ENCODE measurements around the gene SCUBE1. TPM values are rescaled to one million over a fixed set of nuclear protein-coding genes. Genes with fewer than 3 reads are reported as not detected.

The SCUBE1 gene
- total RNA-seq, 1 experiment from 2014 or later = 3.9 TPM

DNA sequence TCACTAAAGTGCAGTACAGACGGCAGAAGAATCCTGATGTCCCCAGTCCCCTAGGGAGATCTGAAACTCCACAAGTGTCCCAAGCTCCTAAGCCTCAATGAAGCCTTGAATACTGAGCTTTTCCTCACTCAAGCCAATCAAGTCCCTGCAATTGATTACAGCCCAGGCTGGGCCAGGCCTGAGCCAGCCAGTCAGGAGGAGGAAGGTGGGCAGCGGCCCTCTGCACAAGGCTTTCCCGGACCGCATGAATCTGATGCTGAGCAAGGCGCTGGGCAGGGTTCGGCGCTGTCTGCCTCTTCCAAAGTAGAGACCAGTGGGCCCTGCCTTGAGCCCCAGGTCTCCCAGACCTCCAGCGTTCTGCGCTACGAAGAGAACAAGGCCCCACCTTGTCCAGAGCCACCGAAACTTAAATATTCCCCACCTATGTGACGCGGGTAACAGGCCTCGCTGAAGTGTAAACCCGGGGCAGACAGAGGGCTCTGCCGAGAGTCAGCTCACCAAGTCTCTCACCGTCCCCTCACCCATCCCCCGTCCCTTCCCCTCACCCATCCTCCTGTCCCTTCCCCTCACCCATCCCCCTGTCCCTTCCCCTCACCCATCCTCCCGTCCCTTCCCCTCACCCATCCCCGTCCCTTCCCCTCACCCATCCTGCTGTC, 63.2 kb downstream of the SCUBE1 start:
- Histone ChIP-seq H4K20me1 (ENCODE audit: insufficient read depth) (no peaks in the 10 kb centered on the region), H3K79me2 (ENCODE audit: insufficient read depth, low read length) (no peaks in the 10 kb centered on the region), H3K27me3 (ENCODE audit: insufficient read depth, low read length) (no peaks in the 10 kb centered on the region), H3K4me3 (replicated peaks in 1 of 2; ENCODE audit: low read depth in 1 of 2, low read length in 2 of 2) (no peak overlapping the region), H3K36me3 (ENCODE audit: control insufficient read depth in 1 of 2, insufficient read depth in 2 of 2, low read length in 2 of 2) (no peaks in the 10 kb centered on the region), H3K4me2 (ENCODE audit: low read length) (no peak overlapping the region), H3K9ac (ENCODE audit: low read length) (no peak overlapping the region), H3K9me2 (ENCODE audit: insufficient read depth) (no peaks in the 10 kb centered on the region), H3K27ac (ENCODE audit: low read depth, low read length) (no peak overlapping the region), H3K4me1 (ENCODE audit: control insufficient read depth in 1 of 2, insufficient read depth in 2 of 2, low read length in 2 of 2) (peaks cover 15 to 28% of the 10 kb centered on the region in 2 experiments), H3K9me3 (ENCODE audit: control insufficient read depth in 1 of 2, insufficient read depth in 1 of 2, low read depth in 1 of 2, low read length in 2 of 2) (no peaks in the 10 kb centered on the region), H2AFZ (ENCODE audit: low read depth, low read length, poor library complexity, severe bottlenecking) (no peak overlapping the region)
- no peak for DNase-seq (ENCODE audit: low read depth, low spot score)
- intact Hi-C loops (cut with micrococcal nuclease) = loop anchor here (10.0 kb wide), 1 partner anchor 1345 kb away; no protein-coding TSS in a partner anchor
- ChIA-PET POLR2A (no interaction called here), CTCF (no interaction called here), RAD21 (ENCODE audit: low non-redundant PET in 1 of 2, low total read pairs in 2 of 2, uncharacterized antibody in 2 of 2, unreplicated experiment in 2 of 2) (no interaction called here)
- BruUV-seq (replicated peaks) = no TSS peak
- no peak for TF ChIP-seq CBX3 (IDR thresholded peaks at IDR 0.05; ENCODE audit: low read depth)
- TF ChIP-seq JUND (IDR thresholded peaks at IDR 0.05) = no peak
- TF ChIP-seq EZH2 (IDR thresholded peaks at IDR 0.05) = no peak
- TF ChIP-seq SRF (IDR thresholded peaks at IDR 0.05; ENCODE audit: low read depth) = no peak
- no peak for TF ChIP-seq EZH2phosphoT487 (IDR thresholded peaks at IDR 0.05; ENCODE audit: borderline replicate concordance)
- TF ChIP-seq POLR2A (IDR thresholded peaks at IDR 0.05; ENCODE audit: borderline replicate concordance, extremely low read depth, insufficient read depth, insufficient read length) = no peak
- no peak for TF ChIP-seq CEBPB (IDR thresholded peaks at IDR 0.05; ENCODE audit: low read depth)
- no peak for TF ChIP-seq ELF1 (IDR thresholded peaks at IDR 0.05; ENCODE audit: borderline replicate concordance, low read depth)
- no peak for ATAC-seq

- H3K4me2 ChIP-seq (ENCODE audit: low read length) = peak overlapping the region; percentile 47
Observed at GRCh38 chr22:43277987-43278601, 65.1 kb downstream of the SCUBE1 start.

More at GRCh38 chr22:43277987-43278601, 65.1 kb downstream of the SCUBE1 start:
- Histone ChIP-seq H3K9me3 (ENCODE audit: control insufficient read depth in 1 of 2, insufficient read depth in 1 of 2, low read depth in 1 of 2, low read length in 2 of 2) (no peaks in the 10 kb centered on the region), H3K27ac (ENCODE audit: low read depth, low read length) (no peak overlapping the region), H3K9ac (ENCODE audit: low read length) (no peak overlapping the region), H3K4me3 (replicated peaks in 1 of 2; ENCODE audit: low read depth in 1 of 2, low read length in 2 of 2) (no peak overlapping the region), H3K27me3 (ENCODE audit: insufficient read depth, low read length) (no peaks in the 10 kb centered on the region), H3K36me3 (ENCODE audit: control insufficient read depth in 1 of 2, insufficient read depth in 2 of 2, low read length in 2 of 2) (no peaks in the 10 kb centered on the region), H2AFZ (ENCODE audit: low read depth, low read length, poor library complexity, severe bottlenecking) (no peak overlapping the region), H3K4me1 (ENCODE audit: control insufficient read depth in 1 of 2, insufficient read depth in 2 of 2, low read length in 2 of 2) (peaks cover 18 to 39% of the 10 kb centered on the region in 2 experiments), H3K9me2 (ENCODE audit: insufficient read depth) (no peaks in the 10 kb centered on the region), H4K20me1 (ENCODE audit: insufficient read depth) (no peaks in the 10 kb centered on the region), H3K79me2 (ENCODE audit: insufficient read depth, low read length) (no peaks in the 10 kb centered on the region)
- ChIA-PET RAD21 (ENCODE audit: low non-redundant PET in 1 of 2, low total read pairs in 2 of 2, uncharacterized antibody in 2 of 2, unreplicated experiment in 2 of 2) (interaction anchor here in 1 of 2 experiments (1.1 kb wide), 1 partner anchor 68 kb away, joined by 3 read pairs; no protein-coding TSS in a partner anchor), POLR2A (no interaction called here), CTCF (interaction anchor here (1.2 to 7.5 kb wide), 2 partner anchors 68 to 106 kb away, joined by 3 to 143 read pairs; no protein-coding TSS in a partner anchor)
- BruUV-seq (replicated peaks) = no TSS peak
- TF ChIP-seq EZH2 (IDR thresholded peaks at IDR 0.05) (no peak), ELF1 (IDR thresholded peaks at IDR 0.05; ENCODE audit: borderline replicate concordance, low read depth) (no peak), ZFX (IDR thresholded peaks at IDR 0.05) (no peak), ZNF274 (IDR thresholded peaks at IDR 0.05; ENCODE audit: low read depth, low read length) (no peak), EZH2phosphoT487 (IDR thresholded peaks at IDR 0.05; ENCODE audit: borderline replicate concordance) (no peak), ATF3 (IDR thresholded peaks at IDR 0.05) (no peak), FOSL1 (IDR thresholded peaks at IDR 0.05; ENCODE audit: low read depth) (no peak)
- DNase-seq (ENCODE audit: low read depth, low spot score) = no peak
- intact Hi-C loops (cut with micrococcal nuclease) = loop anchor here (10.0 kb wide), 1 partner anchor 1347 kb away; no protein-coding TSS in a partner anchor
- peak; percentile 32; the same call in 1 of the 2 replicates for ATAC-seq

Data from HCT116 (cell line).